HepG2 (cell line): ENCODE data around the gene ARPC1A. TPM values are rescaled to one million over a fixed set of nuclear protein-coding genes. Genes with fewer than 3 reads are reported as not detected.
A peak's percentile ranks its signal among the peaks of the same experiment; 100 is the strongest.

Experiments
- ATAC-seq: fragments of 200-7000 bp; cut with Tn5 transposase; 3 replicates; pipeline ENCODE4 v1.9.1; 2020; ENCODE audit warnings: mild to moderate bottlenecking, moderate library complexity
- Bru-seq: library from RNA; stranded (reverse); fragments of 400-500 nt; gene quantifications from one replicate; lab custom pipeline; 2021; lab: Mats Ljungman, UMichigan
- BruChase-seq, 2 experiments: library from RNA; stranded (reverse); fragments of 400-500 nt; gene quantifications; one replicate each; lab custom pipeline; 2021; lab: Mats Ljungman, UMichigan
- BruUV-seq: library from RNA; stranded (reverse); fragments of 400-500 nt; replicated peaks from 2 replicates; lab custom pipeline; 2021; lab: Mats Ljungman, UMichigan
- CTCF ChIA-PET: fragments of 300-600 bp; formaldehyde crosslinking; extraction: SDS; loops from one replicate; lab custom pipeline; 2021; ENCODE audit warnings: low total read pairs, inconsistent platforms, low intra/inter-chr PET ratio; lab: Yijun Ruan, JAX
- POLR2A ChIA-PET: fragments of 350-600 bp; sonication (Branson Sonifier 250); formaldehyde crosslinking; loops from one replicate; lab custom pipeline; 2020; ENCODE audit warnings: antibody characterized with exemption, inconsistent platforms; lab: Yijun Ruan, JAX
- DNase-seq: peaks from one replicate; pipeline ENCODE4 v3.0.0-alpha.2; 2015; ENCODE audit warnings: low spot score
- FAIRE-seq: peaks from 3 replicates; lab custom pipeline; 2011; peaks lifted over from hg19 to GRCh38; lab: Jason Lieb, UNC
- H2AFZ ChIP-seq: one replicate; pipeline ENCODE4 v1.6.1; 2011; ENCODE audit warnings: low read length, inconsistent platforms
- H3K27ac ChIP-seq: fragments of 300-600 bp; 3 replicates; pipeline ENCODE4 v1.8.0; 2011; ENCODE audit warnings: mixed run types, mild to moderate bottlenecking, mixed read lengths, low read length, inconsistent platforms; ENCODE audit not compliant: insufficient read depth; ENCODE audit errors: extremely low read length
- H3K27me3 ChIP-seq, 2 experiments: fragments of 200-600 bp in 1 of 2; 2 replicates in 1 of 2; 3 replicates in 1 of 2; pipeline versions ENCODE4 v1.6.0 to v1.8.0; 2011; ENCODE audit warnings: low read length in 2 of 2, mild to moderate bottlenecking in 2 of 2, moderate library complexity in 2 of 2, inconsistent platforms in 1 of 2; ENCODE audit not compliant: insufficient read depth in 2 of 2, control insufficient read depth in 1 of 2
- H3K36me3 ChIP-seq, 2 experiments: fragments of 200-600 bp in 1 of 2; replicated peaks in 1 of 2; 2 replicates in 1 of 2; 3 replicates in 1 of 2; pipeline versions ENCODE4 v1.5.1 to v1.8.0; 2011; ENCODE audit warnings: low read length in 2 of 2, inconsistent platforms in 1 of 2; ENCODE audit not compliant: insufficient read depth in 2 of 2, control insufficient read depth in 1 of 2
- H3K4me1 ChIP-seq: 2 replicates; pipeline ENCODE4 v1.5.1; 2012; ENCODE audit warnings: low read length, inconsistent platforms; ENCODE audit not compliant: insufficient read depth
- H3K4me2 ChIP-seq: 2 replicates; pipeline ENCODE4 v1.6.0; 2011; ENCODE audit warnings: low read depth, low read length, inconsistent platforms
- H3K4me3 ChIP-seq, 3 experiments: fragments of 200-600 bp in 1 of 3; sonication (generic), shearing (Covaris generic) in 1 of 3; replicated peaks in 1 of 3; 2 replicates each; pipeline ENCODE4 v1.5.1; 2011 to 2016; ENCODE audit warnings: low read length in 3 of 3, inconsistent platforms in 2 of 3, low read depth in 2 of 3, mild to moderate bottlenecking in 2 of 3, control low read depth in 1 of 3, mixed read lengths in 1 of 3; ENCODE audit not compliant: insufficient read depth in 1 of 3
- H3K79me2 ChIP-seq: one replicate; pipeline ENCODE4 v1.6.1; 2011; ENCODE audit warnings: low read length, inconsistent platforms; ENCODE audit not compliant: insufficient read depth
- H3K9ac ChIP-seq: 2 replicates; pipeline ENCODE4 v1.6.0; 2011; ENCODE audit warnings: mild to moderate bottlenecking, low read depth, low read length, inconsistent platforms; ENCODE audit not compliant: insufficient read depth
- H3K9me3 ChIP-seq: 2 replicates; pipeline ENCODE4 v1.5.1; 2012; ENCODE audit warnings: mild to moderate bottlenecking, low read length
- H4K20me1 ChIP-seq: 2 replicates; pipeline ENCODE4 v1.6.0; 2011; ENCODE audit warnings: inconsistent platforms, mild to moderate bottlenecking, low read length, moderate library complexity; ENCODE audit not compliant: insufficient read depth
- EP300 ChIP-seq, 3 experiments: sonication (generic) in 1 of 3; formaldehyde crosslinking in 1 of 3; IDR thresholded peaks; 2 replicates each; pipeline versions ENCODE4 v1.5.1 to v1.6.1; 2011 to 2020; ENCODE audit warnings: low read depth in 2 of 3, low read length in 2 of 3, borderline replicate concordance in 1 of 3, improper control_type of control experiment in 1 of 3, mild to moderate bottlenecking in 1 of 3, missing genetic modification reagents in 1 of 3, moderate library complexity in 1 of 3
- GABPB1 ChIP-seq: IDR thresholded peaks from 2 replicates; pipeline ENCODE4 v1.6.1; 2016; ENCODE audit warnings: mild to moderate bottlenecking, missing genetic modification reagents, moderate library complexity, missing compliant biosample characterization
- ISX ChIP-seq: sonication (generic); formaldehyde crosslinking; conservative IDR thresholded peaks from 2 replicates; pipeline ENCODE4 v1.5.0; 2020; ENCODE audit warnings: missing genetic modification reagents
- KDM1A ChIP-seq: IDR thresholded peaks from 2 replicates; pipeline ENCODE4 v1.6.1; 2016; ENCODE audit warnings: missing compliant biosample characterization
- KDM2A ChIP-seq: sonication (generic); formaldehyde crosslinking; IDR thresholded peaks from 2 replicates; pipeline ENCODE4 v1.4.0; 2020; ENCODE audit warnings: low read depth, missing genetic modification reagents, borderline replicate concordance
- MATR3 ChIP-seq: sonication (generic); formaldehyde crosslinking; IDR thresholded peaks from 2 replicates; pipeline ENCODE4 v1.4.0; 2020; ENCODE audit warnings: missing genetic modification reagents
- MED8 ChIP-seq: sonication (generic); formaldehyde crosslinking; IDR thresholded peaks from 2 replicates; pipeline ENCODE4 v1.8.1; 2023; ENCODE audit warnings: mild to moderate bottlenecking, missing genetic modification reagents; ENCODE audit not compliant: insufficient replicate concordance
- TEAD3 ChIP-seq: optimal IDR thresholded peaks from 2 replicates; pipeline ENCODE3; 2016; ENCODE audit warnings: borderline replicate concordance
- THAP8 ChIP-seq: sonication (generic); formaldehyde crosslinking; IDR thresholded peaks from 2 replicates; pipeline ENCODE4 v1.5.1; 2020; ENCODE audit warnings: missing genetic modification reagents, mild to moderate bottlenecking, borderline replicate concordance
- TRIM22 ChIP-seq: fragments of 450-650 bp; IDR thresholded peaks from 2 replicates; pipeline ENCODE4 v1.6.1; 2017
- ZNF143 ChIP-seq: sonication (generic); formaldehyde crosslinking; IDR thresholded peaks from 2 replicates; pipeline ENCODE4 v1.4.0; 2020; ENCODE audit warnings: missing genetic modification reagents
- ZNF777 ChIP-seq: sonication (generic); formaldehyde crosslinking; IDR thresholded peaks from 2 replicates; pipeline ENCODE4 v1.4.0; 2020; ENCODE audit warnings: missing genetic modification reagents
- ZNF780A ChIP-seq: sonication (generic); formaldehyde crosslinking; IDR thresholded peaks from 2 replicates; pipeline ENCODE4 v1.8.0; 2022; ENCODE audit warnings: mild to moderate bottlenecking, missing genetic modification reagents, moderate library complexity
- WGBS: methylation state at CpG from one replicate; pipeline ENCODE4 v1.1.6; 2017; ENCODE audit warnings: low lambda C conversion rate; 5-methylcytosine and 5-hydroxymethylcytosine counted together
- in situ Hi-C: cut with HindIII; loops from 2 replicates; pipeline ENCODE4 v1.10.0; 2017; ENCODE audit warnings: low pct_unique_long_range_greater_than_20kb; ENCODE audit not compliant: extremely low pct_ligation_motif_present
- intact Hi-C: fragments of 100-400 bp; cut with micrococcal nuclease; formaldehyde crosslinking; loops from one replicate; pipeline ENCODE4 v1.10.0; 2022; ENCODE audit not compliant: unreplicated experiment
- long read RNA-seq, 2 experiments: library from RNA in 1 of 2; library from polyadenylated mRNA in 1 of 2; stranded (forward) in 1 of 2; unstranded in 1 of 2; transcript quantifications; one replicate each; pipeline ENCODE4 v2.0.0, GENCODE V29; 2019 to 2022
- polyA minus RNA-seq, 3 experiments: library from RNA; depleted of rRNA, polyadenylated mRNA; stranded (reverse); fragments of >200 nt; gene quantifications; 2 replicates each; pipeline ENCODE4 v1.2.3, GENCODE V29; 2011; ENCODE audit warnings: low replicate concordance in 1 of 3
- polyA plus RNA-seq, 8 experiments: library from polyadenylated mRNA; depleted of rRNA in 3 of 8; stranded (reverse) in 7 of 8; unstranded in 1 of 8; fragments of >200 nt; fragmentation: Illumina TruSeq in 4 of 8; extraction: Trizol in 4 of 8; gene quantifications; 2 replicates each; pipeline versions ENCODE4 v1.2.1 to v1.2.3, GENCODE V29; 2011 to 2016; ENCODE audit warnings: low read depth in 4 of 8, missing spikeins in 1 of 8, mixed read lengths in 1 of 8; ENCODE audit not compliant: insufficient read depth in 1 of 8
- total RNA-seq, 5 experiments: library from RNA; depleted of rRNA; stranded (reverse); fragments of >200 nt; fragmentation: Illumina TruSeq; extraction: Trizol; gene quantifications; 2 replicates each; pipeline ENCODE4 v1.2.3, GENCODE V29; 2016; ENCODE audit warnings: low read depth in 1 of 5

The ARPC1A gene
- 88.5 and 89.7 TPM in 2 replicates for total RNA-seq (2016; rRNA removed; fragmentation: Illumina TruSeq; extraction: Trizol)
- 352 and 381 TPM in 2 replicates for total RNA-seq (2016; cell fraction: cytosol; rRNA removed; fragmentation: Illumina TruSeq; extraction: Trizol; ENCODE audit: low read depth)
- 88.4 and 99.3 TPM in 2 replicates for total RNA-seq (2016; cell fraction: insoluble cytoplasmic fraction; rRNA removed; fragmentation: Illumina TruSeq; extraction: Trizol)
- 379 and 382 TPM in 2 replicates for total RNA-seq (2016; cell fraction: membrane; rRNA removed; fragmentation: Illumina TruSeq; extraction: Trizol)
- 36.5 and 43.0 TPM in 2 replicates for total RNA-seq (2016; cell fraction: nucleus; rRNA removed; fragmentation: Illumina TruSeq; extraction: Trizol)
- polyA plus RNA-seq (2011; rRNA removed) = 44.3 and 46.8 TPM in 2 replicates
- 69.4 and 70.9 TPM in 2 replicates for polyA plus RNA-seq (2011; cell fraction: cytosol; rRNA removed)
- 27.0 and 30.7 TPM in 2 replicates for polyA plus RNA-seq (2011; cell fraction: nucleus; rRNA removed)
- 77.3 and 81.6 TPM in 2 replicates for polyA plus RNA-seq (2012)
- 628 and 647 TPM in 2 replicates for polyA plus RNA-seq (2016; cell fraction: cytosol; fragmentation: Illumina TruSeq; extraction: Trizol; ENCODE audit: low read depth)
- 133 and 136 TPM in 2 replicates for polyA plus RNA-seq (2016; cell fraction: insoluble cytoplasmic fraction; fragmentation: Illumina TruSeq; extraction: Trizol; ENCODE audit: low read depth)
- 501 and 566 TPM in 2 replicates for polyA plus RNA-seq (2016; cell fraction: membrane; fragmentation: Illumina TruSeq; extraction: Trizol; ENCODE audit: low read depth)
- polyA plus RNA-seq (2016; cell fraction: nucleus; fragmentation: Illumina TruSeq; extraction: Trizol; ENCODE audit: insufficient read depth, low read depth) = 71.6 and 84.3 TPM in 2 replicates
- polyA minus RNA-seq (2011; rRNA and poly(A)+ RNA removed; ENCODE audit: low replicate concordance) = 89.0 and 132 TPM in 2 replicates
- polyA minus RNA-seq (2011; cell fraction: cytosol; rRNA and poly(A)+ RNA removed) = 36.2 and 38.2 TPM in 2 replicates
- polyA minus RNA-seq (2011; cell fraction: nucleus; rRNA and poly(A)+ RNA removed) = 21.1 and 31.1 TPM in 2 replicates
- Bru-seq, nascent RNA = percentile 72 among the genes with signal in this experiment
- percentile 97 among the genes with signal in this experiment for BruChase-seq, experiment 1, labeled RNA remaining after a 6-hour chase
- percentile 92 among the genes with signal in this experiment for BruChase-seq, experiment 2, labeled RNA remaining after a 2-hour chase
- long read RNA-seq, experiment 1, transcript ARPC1A-201 (10 exons, 1,565 nt) = major isoform, 229 of 269 reads
- long read RNA-seq, experiment 1, partial matches to known transcripts = 21 of 269 reads
- long read RNA-seq, experiment 1, other reads (novel, unspliced or antisense) = 19 of 269 reads
- long read RNA-seq, experiment 2, transcript ARPC1A-201 (10 exons, 1,565 nt) = major isoform, 112 of 148 reads
- long read RNA-seq, experiment 2, partial matches to known transcripts = 9 of 148 reads
- long read RNA-seq, experiment 2, other reads (novel, unspliced or antisense) = 25 of 148 reads

- Histone ChIP-seq H3K79me2 (peaks cover 45% of the 10 kb centered on the region), H2AFZ (no peak within 1 kb of the TSS), H3K9ac (peak within 1 kb of the TSS; percentile 92), H4K20me1 (no peaks in the 10 kb centered on the region), H3K27me3 (no peaks in the 10 kb centered on the region; a peak in 1 of 5 replicates), H3K4me3 (peak within 1 kb of the TSS; percentile 89 to 99 (median 92)), H3K36me3 (0 out of 5 replicates have a peak, but pooled peaks cover 0 to 4% of the 10 kb centered on the region in 2 experiments), H3K4me2 (peak within 1 kb of the TSS; percentile 81), H3K27ac (peak within 1 kb of the TSS; percentile 83), H3K9me3 (no peaks in the 10 kb centered on the region), H3K4me1 (peaks cover 50% of the 10 kb centered on the region)
- POLR2A ChIA-PET = interaction anchor here (0.5 to 1.5 kb wide), 9 partner anchors 16 to 216 kb away, joined by 3 to 5 read pairs (median 3); partner anchors contain the start of genes BUD31 and PDAP1
- FAIRE-seq (peak; percentile 65), DNase-seq (peak; percentile 90), ATAC-seq (peak; percentile 99)
- WGBS = 1% methylated on average over 14 of the region's 82 CpGs
- intact Hi-C loops = no loop called here
- in situ Hi-C loops = no loop called here
- BruUV-seq = no TSS peak
- CTCF ChIA-PET = no interaction called here
- TF ChIP-seq TEAD3 (CRISPR knock-in tag) (no peak), THAP8 (CRISPR knock-in tag) (no peak; the same call in 1 of the 2 replicates), KDM1A (CRISPR knock-in tag) (no peak), EP300 (IDR thresholded peaks at IDR 0.05; ENCODE audit: low read depth in 2 of 2, low read length in 2 of 2) (no peak), EP300 (CRISPR knock-in tag; IDR thresholded peaks at IDR 0.05; ENCODE audit: borderline replicate concordance) (no peak; the same call in 1 of the 2 replicates), MED8 (CRISPR knock-in tag) (no peak), ISX (CRISPR knock-in tag) (no peak), MATR3 (no peak), ZNF143 (peak; percentile 59), KDM2A (CRISPR knock-in tag) (peak; percentile 96), ZNF777 (CRISPR knock-in tag) (peak; percentile 85), TRIM22 (no peak), ZNF780A (CRISPR knock-in tag) (no peak; the same call in 1 of the 2 replicates), GABPB1 (peak; percentile 96)
These were observed at the start of gene ARPC1A for GRCh38 chr7:99325592-99326407. TSS of gene ARPC1A (plus strand) at chr7:99325898. CDS start at chr7:99333354, 7,456 bp downstream.
